Testis (tissue), 3 donors: ENCODE results near the gene ISG20. TPM values are rescaled to one million over a fixed set of nuclear protein-coding genes. Genes with fewer than 3 reads are reported as not detected.

Source experiments
- DNase-seq: peaks from one replicate; pipeline ENCODE4 v3.0.0-alpha.2; 2019
- H3K27ac ChIP-seq, 2 donors: fragments of 200-600 bp; sonication (generic); one replicate each; pipeline ENCODE4 v1.5.1; 2019
- H3K27me3 ChIP-seq: fragments of 200-600 bp; sonication (generic); one replicate; pipeline ENCODE4 v1.5.1; 2019
- H3K36me3 ChIP-seq: fragments of 200-600 bp; sonication (generic); one replicate; pipeline ENCODE4 v1.5.1; 2017; ENCODE audit warnings: low read depth; ENCODE audit errors: missing control alignments
- H3K4me1 ChIP-seq: fragments of 200-600 bp; sonication (generic); one replicate; pipeline ENCODE4 v1.5.1; 2019
- H3K4me3 ChIP-seq, 2 donors: fragments of 200-600 bp; sonication (generic); one replicate each; pipeline ENCODE4 v1.5.1; 2017 to 2019
- H3K9me3 ChIP-seq: fragments of 200-600 bp; sonication (generic); one replicate; pipeline ENCODE4 v1.5.1; 2017
- CTCF ChIP-seq, 3 experiments: fragments of 450-650 bp in 2 of 3; fragments of 200-600 bp in 1 of 3; sonication (generic) in 1 of 3; IDR thresholded peaks; one replicate each; pipeline ENCODE4 v1.5.1; 2016 to 2019; ENCODE audit warnings: antibody characterized with exemption in 3 of 3, mild to moderate bottlenecking in 2 of 3, moderate library complexity in 1 of 3
- POLR2A ChIP-seq: fragments of 450-650 bp; IDR thresholded peaks from one replicate; pipeline ENCODE4 v1.6.1; 2017; ENCODE audit warnings: antibody characterized with exemption, mild to moderate bottlenecking, moderate library complexity
- WGBS, 2 donors: methylation state at CpG; one replicate each; pipeline ENCODE4 v1.1.5; 2018; 5-methylcytosine and 5-hydroxymethylcytosine counted together
- intact Hi-C: fragments of 100-400 bp; cut with DNase I; formaldehyde crosslinking; loops from one replicate; pipeline ENCODE4 v1.15.1; 2023; ENCODE audit warnings: low total_unique reads
- polyA plus RNA-seq: library from polyadenylated mRNA; stranded (reverse); fragments of 350-450 nt; fragmentation: Illumina TruSeq; extraction: RNeasy Lipid Tissue Mini Kit (QIAGEN cat#74804); gene quantifications from one replicate; pipeline ENCODE4 v1.2.3, GENCODE V29; 2014; ENCODE audit warnings: low read depth, low replicate concordance; ENCODE audit not compliant: insufficient read depth
- total RNA-seq, 2 donors: library from RNA; depleted of rRNA; stranded (reverse); fragments of >200 nt; gene quantifications; one replicate each; pipeline ENCODE4 v1.2.3, GENCODE V29; 2016

Gene ISG20
- total and polyA plus RNA-seq, 3 donors from 2014 or later: 6.8 to 17.0 (median 8.7) TPM

DNA sequence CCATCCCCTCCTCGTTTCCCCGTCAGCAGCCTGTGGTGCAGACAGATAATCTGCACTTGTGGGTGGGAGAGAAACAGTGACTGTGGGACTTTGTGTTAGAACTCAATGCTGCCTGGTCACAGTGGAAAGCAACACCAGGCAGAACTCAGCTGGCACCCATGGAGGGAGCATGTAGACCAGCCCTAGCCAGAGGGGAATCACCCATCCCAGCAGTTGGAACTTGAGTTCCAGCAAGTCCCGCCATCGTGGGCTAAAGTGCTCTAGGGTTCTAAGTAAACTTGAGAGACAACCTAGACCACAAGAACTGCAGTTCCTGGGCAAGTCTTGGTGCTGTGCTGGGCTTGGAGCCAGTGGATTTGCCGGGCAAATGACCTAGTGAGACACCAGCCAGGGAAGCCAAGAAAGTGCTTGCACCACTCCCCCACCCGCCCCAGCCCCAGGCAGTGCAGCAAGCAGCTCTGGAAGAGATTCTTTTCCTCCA lies 24.4 kb downstream of the ISG20 start:
- peak; percentile 14 for DNase-seq
- Histone ChIP-seq H3K4me1 (no peaks in the 10 kb centered on the region), H3K36me3 (no peaks in the 10 kb centered on the region), H3K27ac (no peak overlapping the region), H3K27me3 (no peaks in the 10 kb centered on the region), H3K9me3 (no peaks in the 10 kb centered on the region), H3K4me3 (no peak overlapping the region)
- TF ChIP-seq CTCF (IDR thresholded peaks at IDR 0.05) (no peak), POLR2A (no peak)
- intact Hi-C loops: no loop called here
- WGBS, 2 donors: 91 to 100% methylated on average over 2 to 6 of the region's 6 CpGs

- Histone ChIP-seq H3K27ac (no peak overlapping the region), H3K27me3 (no peaks in the 10 kb centered on the region), H3K36me3 (no peaks in the 10 kb centered on the region), H3K4me1 (no peaks in the 10 kb centered on the region), H3K4me3 (no peak overlapping the region), H3K9me3 (no peaks in the 10 kb centered on the region)
- 83 to 84% methylated on average over 3 to 7 of the region's 7 CpGs for WGBS, 2 donors
- intact Hi-C loops: no loop called here
- peak; percentile 13 for DNase-seq
- TF ChIP-seq POLR2A: no peak
- TF ChIP-seq CTCF (IDR thresholded peaks at IDR 0.05): no peak
Measured at GRCh38 chr15:88664151-88664778, 25.4 kb downstream of the ISG20 start.

DNA sequence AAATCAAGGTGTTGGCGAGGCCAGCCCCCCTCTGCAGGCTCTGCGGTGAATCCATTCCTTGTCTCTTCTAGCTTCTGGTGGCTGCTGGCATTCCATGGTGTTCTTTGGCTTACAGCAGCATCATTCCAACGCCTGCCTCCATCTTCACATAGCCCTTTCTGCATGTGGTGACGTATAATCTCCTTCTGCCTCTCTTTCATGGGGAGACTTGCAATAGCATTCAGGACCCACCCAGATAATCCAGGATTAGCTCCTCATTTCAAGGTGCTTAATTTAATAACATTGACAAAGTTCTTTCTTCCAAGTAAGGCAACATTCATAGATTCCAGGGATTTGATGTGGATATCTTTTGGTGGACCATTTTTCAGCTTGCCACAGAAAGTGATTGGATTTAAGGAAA lies 35.8 kb downstream of the ISG20 start:
- DNase-seq: no peak
- no peak for TF ChIP-seq POLR2A
- intact Hi-C loops: no loop called here

GRCh38 chr15:88678755-88679154 lies 39.9 kb downstream of the ISG20 start:
- DNase-seq: no peak
- intact Hi-C loops: no loop called here
- no peak overlapping the region for H3K4me3 ChIP-seq

More for the DNA sequence above, 35.8 kb downstream of the ISG20 start:
- Histone ChIP-seq H3K27ac (no peak overlapping the region), H3K27me3 (no peaks in the 10 kb centered on the region), H3K4me3 (no peak overlapping the region), H3K9me3 (no peaks in the 10 kb centered on the region), H3K4me1 (no peaks in the 10 kb centered on the region), H3K36me3 (no peaks in the 10 kb centered on the region)
- 91% methylated on average over 4 of the region's 4 CpGs for WGBS, 2 donors

More at GRCh38 chr15:88678755-88679154, 39.9 kb downstream of the ISG20 start:
- Histone ChIP-seq H3K27ac (no peak overlapping the region), H3K4me1 (peaks cover 13% of the 10 kb centered on the region), H3K27me3 (no peaks in the 10 kb centered on the region), H3K36me3 (no peaks in the 10 kb centered on the region), H3K9me3 (no peaks in the 10 kb centered on the region)
- 93 to 95% methylated on average over 6 of the region's 6 CpGs for WGBS, 2 donors
- TF ChIP-seq CTCF (IDR thresholded peaks at IDR 0.05) (no peak), POLR2A (no peak)
